GM21786 (cell line): ENCODE data around the gene BEAN1.
A peak's percentile ranks its signal among the peaks of the same experiment; 100 is the strongest.

Source experiments
- ATAC-seq: cut with Tn5 transposase; IDR thresholded peaks from one replicate; pipeline ENCODE4 v1.9.1; 2021; ENCODE audit not compliant: unreplicated experiment

Gene BEAN1

DNA sequence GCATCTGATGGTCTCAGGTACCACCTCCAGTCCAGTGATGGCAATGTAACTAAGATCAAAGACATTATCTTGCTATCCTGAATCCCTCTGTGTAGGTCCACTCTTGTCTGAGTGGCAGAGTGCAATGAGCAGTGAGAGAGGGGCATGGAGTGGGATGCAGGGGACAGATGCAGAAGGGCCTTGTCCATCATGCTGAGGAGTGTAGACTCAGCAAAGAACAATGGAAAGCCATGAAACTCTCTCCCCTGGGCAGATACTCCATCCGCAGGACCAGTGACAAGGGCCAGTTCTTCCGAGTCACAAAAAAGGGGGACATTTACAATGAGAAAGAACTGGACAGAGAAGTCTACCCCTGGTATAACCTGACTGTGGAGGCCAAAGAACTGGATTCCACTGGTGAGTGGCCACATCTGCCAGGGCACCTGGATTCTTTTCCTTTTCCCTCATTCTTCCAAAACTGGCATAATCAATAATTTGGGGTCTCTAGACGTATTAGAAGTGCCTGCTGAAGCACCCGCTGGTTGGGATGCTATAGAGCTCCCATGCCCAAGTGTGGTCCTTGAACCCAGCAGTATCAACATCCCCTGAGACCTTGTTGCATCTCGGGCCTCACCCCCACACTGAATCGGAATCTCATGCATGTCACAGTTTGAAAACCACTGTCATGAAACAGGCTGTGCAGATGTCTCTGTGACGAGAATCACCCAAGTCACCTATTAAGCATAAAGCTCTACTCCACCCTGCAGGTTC lies 31.1 kb upstream of the BEAN1 start:
- no peak for ATAC-seq

GRCh38 chr16:66397736-66398433 lies 29.2 kb upstream of the BEAN1 start:
- ATAC-seq: no peak

DNA sequence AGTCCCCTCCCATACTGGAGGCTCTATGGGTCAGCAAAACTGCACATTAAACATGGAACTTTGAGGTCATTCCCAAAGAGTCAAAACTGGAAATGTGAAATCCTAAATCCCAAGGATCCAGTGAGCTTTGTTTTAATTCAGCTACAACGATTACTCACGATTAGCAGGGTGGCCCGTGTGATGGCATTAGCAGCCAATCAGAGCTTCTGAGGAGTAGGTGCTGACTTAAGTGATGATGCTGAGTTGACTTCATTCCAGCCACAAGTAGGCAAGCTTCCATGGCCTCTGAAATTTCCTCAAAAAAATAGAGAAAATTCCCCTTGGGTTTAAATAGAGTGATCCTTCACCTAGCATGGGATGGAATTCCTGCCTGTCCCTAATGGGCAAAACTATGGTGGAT lies 28.1 kb upstream of the BEAN1 start:
- no peak for ATAC-seq

DNA sequence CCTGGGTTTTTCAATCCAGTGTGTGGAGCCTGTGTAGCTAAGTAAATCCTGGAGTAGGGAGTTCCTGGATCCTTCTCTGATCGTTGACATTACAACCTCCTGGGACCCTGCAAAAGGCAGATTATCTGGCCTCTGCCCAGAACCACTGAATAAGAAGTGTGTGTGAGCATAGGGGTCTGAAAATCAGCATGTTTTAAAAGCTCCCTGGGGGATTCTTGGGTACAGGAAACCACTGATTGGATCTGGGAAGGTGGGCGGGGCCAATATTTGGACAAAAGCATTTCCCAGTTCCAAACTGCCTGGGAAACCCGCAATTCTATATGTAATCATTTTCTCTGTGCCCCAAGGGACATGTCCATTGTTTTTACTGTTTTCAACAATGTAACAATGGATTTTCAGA lies 27.2 kb upstream of the BEAN1 start:
- no peak for ATAC-seq

DNA sequence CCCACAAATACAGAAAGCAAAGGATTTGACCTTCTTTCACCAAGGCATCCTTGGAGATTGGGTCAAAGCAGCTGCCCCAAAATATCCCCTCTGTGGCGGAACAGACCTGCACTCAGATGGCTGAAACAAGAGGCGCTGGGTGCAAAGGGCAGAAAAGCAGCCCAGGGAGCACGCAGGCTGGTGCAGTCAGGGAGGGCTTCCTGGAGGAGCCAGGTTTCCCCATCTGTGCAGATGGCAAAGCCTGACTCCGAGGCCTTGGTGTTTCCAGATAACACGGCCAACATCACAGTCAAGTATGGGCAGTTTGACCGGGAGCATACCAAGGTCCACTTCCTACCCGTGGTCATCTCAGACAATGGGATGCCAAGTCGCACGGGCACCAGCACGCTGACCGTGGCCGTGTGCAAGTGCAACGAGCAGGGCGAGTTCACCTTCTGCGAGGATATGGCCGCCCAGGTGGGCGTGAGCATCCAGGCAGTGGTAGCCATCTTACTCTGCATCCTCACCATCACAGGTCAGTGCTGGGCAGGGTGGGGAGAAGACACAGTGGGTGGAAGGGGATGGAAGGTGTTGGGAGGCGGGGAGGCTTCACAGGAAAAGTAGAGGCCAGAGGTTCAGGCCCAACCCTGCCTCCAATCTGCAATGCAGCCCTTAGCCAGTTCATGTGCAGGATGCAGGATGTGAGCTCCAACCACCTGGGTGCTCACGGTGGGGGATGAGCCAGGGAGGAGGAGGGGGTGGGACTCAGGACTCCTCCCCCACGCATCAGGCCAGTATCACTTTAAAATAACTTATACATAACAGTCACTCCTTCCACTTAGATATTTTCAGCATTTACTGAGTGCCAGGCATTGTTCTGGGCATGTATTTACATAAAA lies 26.4 kb upstream of the BEAN1 start:
- ATAC-seq: no peak

DNA sequence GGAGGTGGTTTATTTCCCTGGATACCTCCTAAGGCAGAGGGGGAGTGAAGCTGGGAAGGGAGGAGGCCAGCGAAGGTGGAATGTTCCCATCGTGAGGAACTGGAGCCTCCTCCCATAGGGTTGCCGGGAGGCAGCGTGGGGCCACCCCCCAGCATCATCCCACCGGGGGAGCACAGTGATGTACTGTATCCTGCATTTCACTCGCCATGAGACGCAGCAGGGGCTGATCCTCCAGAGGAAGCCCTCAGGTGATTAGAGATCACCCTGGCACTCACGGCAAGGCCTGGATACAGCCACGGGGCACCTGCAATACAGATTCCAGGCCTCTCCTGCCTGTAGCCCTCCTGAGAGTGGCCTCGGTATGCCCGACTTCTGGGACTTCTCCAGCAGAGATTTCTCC lies 25.5 kb upstream of the BEAN1 start:
- no peak for ATAC-seq

DNA sequence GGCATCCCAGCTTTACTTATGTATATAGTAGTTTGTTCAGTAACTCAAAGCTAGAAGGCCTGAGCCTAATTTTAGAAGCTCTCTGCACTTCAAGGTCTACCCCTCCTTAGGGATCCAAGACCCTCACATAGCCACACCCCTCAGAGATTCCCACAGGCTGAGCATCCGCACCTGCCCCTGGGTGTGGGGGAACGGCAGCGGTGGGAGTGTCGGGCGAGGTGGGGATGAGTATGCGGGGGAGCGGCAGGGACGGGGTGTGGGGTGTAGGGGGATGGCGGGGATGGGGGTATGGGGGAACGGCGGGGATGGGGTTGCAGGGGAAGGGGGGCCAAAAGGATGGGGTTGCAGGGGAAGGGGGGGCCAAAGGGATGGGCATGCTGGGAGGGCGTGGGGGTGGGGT lies 24.9 kb upstream of the BEAN1 start:
- ATAC-seq: no peak

- no peak for ATAC-seq
Observed at GRCh38 chr16:66402591-66403230, 24.4 kb upstream of the BEAN1 start.

DNA sequence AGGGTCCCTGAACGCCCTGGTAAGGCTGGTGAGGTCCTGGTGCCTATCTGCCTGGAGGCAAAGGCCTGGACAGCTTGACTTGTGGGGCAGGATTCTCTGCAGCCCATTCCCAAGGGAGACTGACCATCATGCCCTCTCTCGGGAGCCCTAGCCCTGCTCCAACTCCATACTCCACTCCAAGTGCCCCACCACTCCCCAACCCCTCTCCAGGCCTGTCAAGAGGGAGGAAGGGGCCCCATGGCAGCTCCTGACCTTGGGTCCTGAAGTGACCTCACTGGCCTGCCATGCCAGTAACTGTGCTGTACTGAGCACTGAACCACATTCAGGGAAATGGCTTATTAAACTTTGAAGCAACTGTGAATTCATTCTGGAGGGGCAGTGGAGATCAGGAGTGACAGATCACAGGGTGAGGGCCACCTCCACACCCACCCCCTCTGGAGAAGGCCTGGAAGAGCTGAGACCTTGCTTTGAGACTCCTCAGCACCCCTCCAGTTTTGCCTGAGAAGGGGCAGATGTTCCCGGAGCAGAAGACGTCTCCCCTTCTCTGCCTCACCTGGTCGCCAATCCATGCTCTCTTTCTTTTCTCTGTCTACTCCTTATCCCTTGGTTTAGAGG lies 23.5 kb upstream of the BEAN1 start:
- no peak for ATAC-seq

DNA sequence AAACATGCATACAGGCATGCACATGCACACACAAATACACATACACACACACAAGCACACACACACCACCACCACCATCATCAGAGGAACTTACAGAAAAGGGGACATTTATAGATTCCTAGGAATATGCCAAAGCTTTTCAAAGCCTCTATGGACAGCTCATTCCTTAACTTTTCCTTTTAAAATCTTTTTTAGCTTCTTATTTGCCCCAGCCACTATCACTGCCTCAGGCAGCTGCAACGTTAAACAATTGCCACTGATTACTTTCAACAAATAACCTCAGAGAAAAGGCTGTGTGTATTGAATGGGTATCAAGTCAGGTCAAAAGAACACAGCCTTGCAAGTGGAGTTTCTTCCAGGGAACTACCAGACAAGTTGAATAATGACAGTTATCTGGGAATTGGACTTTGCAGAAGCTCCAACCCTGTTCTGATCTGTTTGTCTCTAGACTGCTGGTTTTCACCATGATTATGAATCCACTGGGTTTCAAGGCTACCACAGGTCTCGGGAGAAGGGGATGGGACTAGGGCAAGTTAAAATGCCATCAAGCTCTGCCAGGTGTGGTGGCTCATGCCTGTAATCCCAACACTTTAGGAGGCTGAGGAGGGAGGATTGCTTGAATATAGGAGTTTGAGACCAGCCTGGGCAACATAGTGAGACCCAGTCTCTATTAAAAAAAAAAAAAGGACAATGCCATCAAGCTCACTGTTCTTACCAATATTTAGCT lies 21.9 kb upstream of the BEAN1 start:
- ATAC-seq: no peak

DNA sequence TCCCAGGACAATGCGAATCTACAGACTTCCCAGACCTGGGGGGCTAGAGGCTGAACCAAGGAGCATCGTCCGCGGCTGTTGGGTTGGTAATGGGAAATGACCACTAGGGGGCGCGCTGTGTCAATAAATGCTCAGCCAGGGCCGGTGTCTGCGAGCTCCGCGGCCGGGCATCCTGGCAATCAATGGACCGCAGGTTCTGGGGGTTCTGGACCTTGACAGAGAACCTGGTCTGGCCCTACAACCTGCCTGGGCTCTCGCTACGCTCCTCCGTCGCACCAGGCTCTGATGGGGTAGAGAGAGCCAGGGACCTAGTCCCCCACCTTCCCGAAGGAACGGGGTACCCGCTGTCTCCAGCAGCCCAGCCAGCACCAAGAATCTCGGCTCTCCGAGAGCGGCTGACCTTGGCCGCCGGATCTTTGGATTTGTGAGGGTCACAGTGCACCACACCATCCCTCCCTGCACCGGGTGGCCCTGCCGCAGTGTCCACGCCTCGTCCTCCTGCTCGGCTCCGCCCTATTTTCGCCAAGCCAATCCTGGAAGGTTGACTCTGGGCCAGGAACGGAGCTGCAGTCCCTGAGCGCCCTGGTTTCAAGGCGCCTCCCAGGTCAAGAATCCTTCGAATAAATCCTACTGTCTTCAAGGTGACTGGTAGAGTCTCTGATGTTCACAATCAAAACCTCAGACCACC lies 20.4 kb upstream of the BEAN1 start:
- peak; percentile 81 for ATAC-seq

GRCh38 chr16:66408163-66409048 lies 18.7 kb upstream of the BEAN1 start:
- ATAC-seq: no peak

GRCh38 chr16:66409156-66409555 lies 17.9 kb upstream of the BEAN1 start:
- ATAC-seq: no peak

- no peak for ATAC-seq
Observed at GRCh38 chr16:66412182-66412581, 14.9 kb upstream of the BEAN1 start.

- ATAC-seq: no peak
Observed at GRCh38 chr16:66414891-66415290, 12.2 kb upstream of the BEAN1 start.

- ATAC-seq: no peak
Observed at GRCh38 chr16:66416136-66416535, 11.0 kb upstream of the BEAN1 start.

GRCh38 chr16:66416939-66417700 lies 10.0 kb upstream of the BEAN1 start:
- ATAC-seq: no peak
